HG03159 (cell line): ENCODE data around the gene MGST2.
"Not testable (repeated sequence)": the region's sequence is repeated elsewhere in the genome, so short reads cannot be mapped to it uniquely, and the experiment has no call there.

Experiments used
- ATAC-seq: cut with Tn5 transposase; IDR thresholded peaks from one replicate; pipeline ENCODE4 v1.9.1; 2021; ENCODE audit warnings: mild to moderate bottlenecking, moderate library complexity; ENCODE audit not compliant: unreplicated experiment

Gene MGST2

GRCh38 chr4:139665690-139666529, at the start of gene MGST2:
Gene MGST2, plus strand, starts transcription at chr4:139665819. Its CDS starts 201 bp downstream, at chr4:139666020.
- ATAC-seq = peak; percentile 73

GRCh38 chr4:139617702-139618490, 47.7 kb upstream of the MGST2 start:
- ATAC-seq = no peak

- ATAC-seq = peak; percentile 92
These were observed 46.0 kb upstream of the MGST2 start for GRCh38 chr4:139619644-139620043.

GRCh38 chr4:139622901-139623381, 42.7 kb upstream of the MGST2 start:
- no peak for ATAC-seq

GRCh38 chr4:139624441-139625092, 41.1 kb upstream of the MGST2 start:
- ATAC-seq = no peak

GRCh38 chr4:139625093-139625455, 40.5 kb upstream of the MGST2 start:
- no peak for ATAC-seq

- no peak for ATAC-seq
These were observed 40.1 kb upstream of the MGST2 start for GRCh38 chr4:139625482-139625881.

GRCh38 chr4:139628184-139629012, 37.2 kb upstream of the MGST2 start:
- ATAC-seq = no peak

GRCh38 chr4:139629436-139630125, 36.0 kb upstream of the MGST2 start:
- ATAC-seq = no peak

- ATAC-seq = no peak
These were observed 35.5 kb upstream of the MGST2 start for GRCh38 chr4:139630126-139630495.

GRCh38 chr4:139630991-139631390, 34.6 kb upstream of the MGST2 start:
- ATAC-seq = no peak

- ATAC-seq = no peak
These were observed 33.8 kb upstream of the MGST2 start for GRCh38 chr4:139631791-139632190.

GRCh38 chr4:139632739-139633138, 32.9 kb upstream of the MGST2 start:
- ATAC-seq = not testable (repeated sequence)

GRCh38 chr4:139633195-139633594, 32.4 kb upstream of the MGST2 start:
- ATAC-seq = no peak

- ATAC-seq = no peak
These were observed 32.0 kb upstream of the MGST2 start for GRCh38 chr4:139633661-139634060.

- ATAC-seq = no peak
These were observed 29.7 kb upstream of the MGST2 start for GRCh38 chr4:139635966-139636365.

GRCh38 chr4:139638306-139638705, 27.3 kb upstream of the MGST2 start:
- not testable (repeated sequence) for ATAC-seq

- ATAC-seq = no peak
These were observed 26.0 kb upstream of the MGST2 start for GRCh38 chr4:139639654-139640053.

- no peak for ATAC-seq
These were observed 24.4 kb upstream of the MGST2 start for GRCh38 chr4:139641218-139641617.

- ATAC-seq = no peak
These were observed 23.3 kb upstream of the MGST2 start for GRCh38 chr4:139642364-139642763.
